OCI-LY3 (cell line): ENCODE data around the gene CALU.

Source experiments
- EZH2phosphoT487 ChIP-seq: fragments of 200-600 bp; shearing (Covaris generic); IDR thresholded peaks from 2 replicates; pipeline ENCODE4 v1.6.1; 2018; ENCODE audit warnings: antibody characterized with exemption, mixed run types, low read depth
- TF ChIP-seq, protein P1 (sequence below): fragments of 200-600, 300-600 bp; sonication (generic); IDR thresholded peaks from 2 replicates; pipeline ENCODE4 v1.5.1; 2014; ENCODE audit warnings: antibody characterized with exemption, low read length, low read depth

GRCh38 chr7:128815289-128815942 is 76.3 kb downstream of the CALU start:
- TF ChIP-seq, protein P1, sequence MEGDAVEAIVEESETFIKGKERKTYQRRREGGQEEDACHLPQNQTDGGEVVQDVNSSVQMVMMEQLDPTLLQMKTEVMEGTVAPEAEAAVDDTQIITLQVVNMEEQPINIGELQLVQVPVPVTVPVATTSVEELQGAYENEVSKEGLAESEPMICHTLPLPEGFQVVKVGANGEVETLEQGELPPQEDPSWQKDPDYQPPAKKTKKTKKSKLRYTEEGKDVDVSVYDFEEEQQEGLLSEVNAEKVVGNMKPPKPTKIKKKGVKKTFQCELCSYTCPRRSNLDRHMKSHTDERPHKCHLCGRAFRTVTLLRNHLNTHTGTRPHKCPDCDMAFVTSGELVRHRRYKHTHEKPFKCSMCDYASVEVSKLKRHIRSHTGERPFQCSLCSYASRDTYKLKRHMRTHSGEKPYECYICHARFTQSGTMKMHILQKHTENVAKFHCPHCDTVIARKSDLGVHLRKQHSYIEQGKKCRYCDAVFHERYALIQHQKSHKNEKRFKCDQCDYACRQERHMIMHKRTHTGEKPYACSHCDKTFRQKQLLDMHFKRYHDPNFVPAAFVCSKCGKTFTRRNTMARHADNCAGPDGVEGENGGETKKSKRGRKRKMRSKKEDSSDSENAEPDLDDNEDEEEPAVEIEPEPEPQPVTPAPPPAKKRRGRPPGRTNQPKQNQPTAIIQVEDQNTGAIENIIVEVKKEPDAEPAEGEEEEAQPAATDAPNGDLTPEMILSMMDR, result no peak
- TF ChIP-seq EZH2phosphoT487, result no peak
